ENCODE measurements around the gene EMC10.

EMC10 gene

GRCh38 chr19:50513746-50514345, 37.5 kb downstream of the EMC10 start, which contains the start of gene ASPDH:
TSS of gene ASPDH (minus strand) at chr19:50513913. CDS start at chr19:50513823, 90 bp downstream.
- Histone ChIP-seq H3K4me3 (ENCODE audit: severe bottlenecking) (no peak within 1 kb of the TSS), H3K27ac (ENCODE audit: poor library complexity, severe bottlenecking) (no peak within 1 kb of the TSS), H3K9me3 (ENCODE audit: severe bottlenecking) (no peaks in the 10 kb centered on the region), H3K4me1 (ENCODE audit: insufficient read depth, poor library complexity, severe bottlenecking) (no peaks in the 10 kb centered on the region), H3K27me3 (ENCODE audit: insufficient read depth, poor library complexity, severe bottlenecking) (no peaks in the 10 kb centered on the region), H3K36me3 (ENCODE audit: low read depth) (no peaks in the 10 kb centered on the region)
- TF ChIP-seq CTCF (IDR thresholded peaks at IDR 0.05; ENCODE audit: poor library complexity, severe bottlenecking), result no peak
- DNase-seq (ENCODE audit: low spot score) (no peak), ATAC-seq (ENCODE audit: low read depth) (no peak)

DNA sequence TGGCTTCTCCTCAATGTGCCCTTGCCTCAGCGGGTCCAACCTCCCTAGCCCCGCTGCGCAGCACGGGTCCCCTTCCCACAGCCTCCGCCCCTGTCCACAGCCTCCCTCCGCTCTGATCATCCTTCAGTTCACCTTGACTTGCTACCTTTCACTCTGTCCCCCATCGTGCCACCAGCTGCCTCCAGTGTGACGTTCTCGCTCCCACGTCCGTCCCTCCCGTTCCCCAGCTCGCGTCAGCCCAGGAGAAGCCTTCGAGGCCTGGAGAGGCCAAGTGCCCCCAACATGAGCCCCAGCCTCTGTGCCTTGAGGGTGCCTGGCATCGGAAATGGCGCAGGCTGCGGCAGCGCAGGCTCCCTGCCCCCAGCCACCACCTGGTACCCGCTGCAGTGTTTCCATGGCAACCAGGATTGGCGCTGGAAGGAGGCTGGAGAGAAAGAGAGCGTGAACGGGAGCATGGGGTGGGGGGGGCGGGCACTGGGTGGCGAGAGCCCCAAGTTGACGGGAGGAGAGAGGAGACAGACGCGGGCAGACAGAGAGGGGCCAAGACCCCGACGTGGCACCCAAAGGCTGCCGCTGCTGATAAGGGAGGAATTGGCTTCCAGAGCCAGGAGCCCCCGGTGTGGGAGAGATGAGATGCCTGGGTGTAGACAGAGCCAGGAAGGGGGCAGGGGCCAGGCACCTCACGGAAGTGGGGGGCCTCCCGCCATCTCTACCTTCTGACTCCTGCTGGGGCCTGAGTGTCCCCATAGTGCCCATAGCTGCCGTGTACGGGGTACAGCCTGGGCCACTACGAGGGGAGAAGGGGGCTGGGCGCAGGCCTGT, 38.2 kb downstream of the EMC10 start:
- DNase-seq (ENCODE audit: low spot score) (no peak), ATAC-seq (ENCODE audit: low read depth) (no peak)
- H3K27ac ChIP-seq (ENCODE audit: poor library complexity, severe bottlenecking), result no peak overlapping the region
- H3K4me1 ChIP-seq (ENCODE audit: insufficient read depth, poor library complexity, severe bottlenecking), result no peaks in the 10 kb centered on the region
- H3K9me3 ChIP-seq (ENCODE audit: severe bottlenecking), result no peaks in the 10 kb centered on the region
- no peaks in the 10 kb centered on the region for H3K27me3 ChIP-seq (ENCODE audit: insufficient read depth, poor library complexity, severe bottlenecking)
- H3K4me3 ChIP-seq (ENCODE audit: severe bottlenecking), result no peak overlapping the region
- H3K36me3 ChIP-seq (ENCODE audit: low read depth), result no peaks in the 10 kb centered on the region
- TF ChIP-seq CTCF (IDR thresholded peaks at IDR 0.05; ENCODE audit: poor library complexity, severe bottlenecking), result no peak

GRCh38 chr19:50515168-50515561, 38.9 kb downstream of the EMC10 start:
- ATAC-seq (ENCODE audit: low read depth), result no peak
- Histone ChIP-seq H3K4me1 (ENCODE audit: insufficient read depth, poor library complexity, severe bottlenecking) (no peaks in the 10 kb centered on the region), H3K27ac (ENCODE audit: poor library complexity, severe bottlenecking) (no peak overlapping the region), H3K36me3 (ENCODE audit: low read depth) (no peaks in the 10 kb centered on the region), H3K27me3 (ENCODE audit: insufficient read depth, poor library complexity, severe bottlenecking) (no peaks in the 10 kb centered on the region), H3K9me3 (ENCODE audit: severe bottlenecking) (no peaks in the 10 kb centered on the region), H3K4me3 (ENCODE audit: severe bottlenecking) (no peak overlapping the region)
- TF ChIP-seq CTCF (IDR thresholded peaks at IDR 0.05; ENCODE audit: poor library complexity, severe bottlenecking), result no peak
- no peak for DNase-seq (ENCODE audit: low spot score)

- no peak for DNase-seq (ENCODE audit: low spot score)
- Histone ChIP-seq H3K27me3 (ENCODE audit: insufficient read depth, poor library complexity, severe bottlenecking) (no peaks in the 10 kb centered on the region), H3K27ac (ENCODE audit: poor library complexity, severe bottlenecking) (no peak overlapping the region), H3K36me3 (ENCODE audit: low read depth) (no peaks in the 10 kb centered on the region), H3K4me3 (ENCODE audit: severe bottlenecking) (no peak overlapping the region), H3K9me3 (ENCODE audit: severe bottlenecking) (no peaks in the 10 kb centered on the region), H3K4me1 (ENCODE audit: insufficient read depth, poor library complexity, severe bottlenecking) (no peaks in the 10 kb centered on the region)
- no peak for ATAC-seq (ENCODE audit: low read depth)
- no peak for TF ChIP-seq CTCF (IDR thresholded peaks at IDR 0.05; ENCODE audit: poor library complexity, severe bottlenecking)
Observed at GRCh38 chr19:50516456-50516855, 40.1 kb downstream of the EMC10 start.

All from RWPE2 (cell line).